ENCODE measurements around the gene LIN37. TPM values are rescaled to one million over a fixed set of nuclear protein-coding genes. Genes with fewer than 3 reads are reported as not detected.

LIN37 gene
- total and polyA plus RNA-seq, 2 donors (not counting 3 experiments of a cell fraction or from before 2014, with no cell fraction given), result 11.3 to 21.4 TPM

GRCh38 chr19:35759697-35760096, 11.3 kb downstream of the LIN37 start:
- H4K20me1 ChIP-seq (replicated peaks; ENCODE audit: control insufficient read depth, extremely low read depth, insufficient read depth, low read length), result no peaks in the 10 kb centered on the region
- intact Hi-C loops (cut with micrococcal nuclease), result loop anchor here (2.0 to 5.0 kb wide), 2 partner anchors 15 to 112 kb away; partner anchors contain the start of genes COX6B1, PSENEN and U2AF1L4
- no peak for FAIRE-seq
- TF ChIP-seq FOS (IDR thresholded peaks at IDR 0.05; ENCODE audit: borderline replicate concordance, insufficient read depth, low read length), result no peak
- POLR2A ChIA-PET, result no interaction called here
- H2AFZ ChIP-seq (ENCODE audit: low read depth, low read length), result no peak overlapping the region
- no peak overlapping the region for H3K27ac ChIP-seq (ENCODE audit: insufficient read depth, low read depth, low read length)
- no peak overlapping the region for H3K9ac ChIP-seq (replicated peaks; ENCODE audit: extremely low read depth, insufficient read depth, low read length)
- no peaks in the 10 kb centered on the region for H3K9me1 ChIP-seq (replicated peaks; ENCODE audit: control insufficient read depth, extremely low read depth, insufficient read depth, low read length)
- H3K36me3 ChIP-seq (ENCODE audit: control insufficient read depth in 2 of 2, extremely low read depth in 1 of 2, insufficient read depth in 2 of 2, low read length in 2 of 2), result peaks cover 3% of the 10 kb centered on the region in 2 experiments
- dilution Hi-C loops (cut with MboI; ENCODE audit: extremely low pct_ligation_motif_present, low sequenced_read_pairs), result no loop called here
- H3K79me2 ChIP-seq (ENCODE audit: control insufficient read depth, insufficient read depth, low read length), result peaks cover 14% of the 10 kb centered on the region
- peaks cover 22% of the 10 kb centered on the region for H3K4me1 ChIP-seq (ENCODE audit: control insufficient read depth, extremely low read depth, insufficient read depth, low read length)
- CTCF ChIA-PET, result no interaction called here
- H3K4me3 ChIP-seq (replicated peaks in 1 of 3; ENCODE audit: insufficient read depth in 1 of 3, low read depth in 1 of 3, low read length in 3 of 3), result no peak overlapping the region
- DNase-seq (ENCODE audit: low read depth, low spot score), result no peak
- BruUV-seq (replicated peaks), result no TSS peak
- no peak overlapping the region for H3K4me2 ChIP-seq (ENCODE audit: insufficient read depth, low read length)
- H3K9me3 ChIP-seq (replicated peaks; ENCODE audit: control insufficient read depth, insufficient read depth, low read length), result no peaks in the 10 kb centered on the region
- no peaks in the 10 kb centered on the region for H3K27me3 ChIP-seq (ENCODE audit: control insufficient read depth in 2 of 2, insufficient read depth in 2 of 2, low read length in 2 of 2)

GRCh38 chr19:35760711-35761349, 12.5 kb downstream of the LIN37 start:
- BruUV-seq (replicated peaks), result no TSS peak
- peaks cover 22% of the 10 kb centered on the region for H3K4me1 ChIP-seq (ENCODE audit: control insufficient read depth, extremely low read depth, insufficient read depth, low read length)
- CTCF ChIA-PET, result no interaction called here
- H3K9me3 ChIP-seq (replicated peaks; ENCODE audit: control insufficient read depth, insufficient read depth, low read length), result no peaks in the 10 kb centered on the region
- POLR2A ChIA-PET, result no interaction called here
- no peak overlapping the region for H3K27ac ChIP-seq (ENCODE audit: insufficient read depth, low read depth, low read length)
- H3K4me2 ChIP-seq (ENCODE audit: insufficient read depth, low read length), result no peak overlapping the region
- H3K9me1 ChIP-seq (replicated peaks; ENCODE audit: control insufficient read depth, extremely low read depth, insufficient read depth, low read length), result no peaks in the 10 kb centered on the region
- H3K79me2 ChIP-seq (ENCODE audit: control insufficient read depth, insufficient read depth, low read length), result peaks cover 14% of the 10 kb centered on the region
- intact Hi-C loops (cut with micrococcal nuclease) (no loop called here), dilution Hi-C loops (cut with MboI; ENCODE audit: extremely low pct_ligation_motif_present, low sequenced_read_pairs) (no loop called here)
- H2AFZ ChIP-seq (ENCODE audit: low read depth, low read length), result no peak overlapping the region
- H3K9ac ChIP-seq (replicated peaks; ENCODE audit: extremely low read depth, insufficient read depth, low read length), result no peak overlapping the region
- H3K36me3 ChIP-seq (ENCODE audit: control insufficient read depth in 2 of 2, extremely low read depth in 1 of 2, insufficient read depth in 2 of 2, low read length in 2 of 2), result peaks cover 3 to 7% of the 10 kb centered on the region in 2 experiments
- H4K20me1 ChIP-seq (replicated peaks; ENCODE audit: control insufficient read depth, extremely low read depth, insufficient read depth, low read length), result no peaks in the 10 kb centered on the region
- FAIRE-seq (no peak), DNase-seq (ENCODE audit: low read depth, low spot score) (no peak)
- H3K27me3 ChIP-seq (ENCODE audit: control insufficient read depth in 2 of 2, insufficient read depth in 2 of 2, low read length in 2 of 2), result no peaks in the 10 kb centered on the region
- no peak for TF ChIP-seq CTCF (IDR thresholded peaks at IDR 0.05; ENCODE audit: extremely low read depth in 1 of 2, insufficient read depth in 1 of 2, low read depth in 1 of 2, low read length in 2 of 2)
- no peak for TF ChIP-seq MYC (IDR thresholded peaks at IDR 0.05; ENCODE audit: low read depth, low read length)
- no peak for TF ChIP-seq POLR2AphosphoS5 (IDR thresholded peaks at IDR 0.05; ENCODE audit: insufficient read depth, low read depth, low read length)
- TF ChIP-seq MAX (IDR thresholded peaks at IDR 0.05; ENCODE audit: insufficient read depth, insufficient read length), result no peak
- TF ChIP-seq JUN (IDR thresholded peaks at IDR 0.05; ENCODE audit: borderline replicate concordance, insufficient read depth, insufficient read length, low read depth), result no peak
- TF ChIP-seq GATA2 (IDR thresholded peaks at IDR 0.05; ENCODE audit: insufficient read depth, insufficient read length, low read depth, low read length), result no peak
- no peak for TF ChIP-seq EZH2 (IDR thresholded peaks at IDR 0.05; ENCODE audit: borderline replicate concordance, low read depth, low read length, severe bottlenecking)
- no peak for TF ChIP-seq FOS (IDR thresholded peaks at IDR 0.05; ENCODE audit: borderline replicate concordance, insufficient read depth, low read length)
- TF ChIP-seq POLR2A (IDR thresholded peaks at IDR 0.05; ENCODE audit: low read depth, low read length), result no peak
- no peak overlapping the region for H3K4me3 ChIP-seq (replicated peaks in 1 of 3; ENCODE audit: insufficient read depth in 1 of 3, low read depth in 1 of 3, low read length in 3 of 3)

Measured in endothelial cell of umbilical vein (primary cell).